ENCODE results near the gene VPS37D.

VPS37D gene

DNA sequence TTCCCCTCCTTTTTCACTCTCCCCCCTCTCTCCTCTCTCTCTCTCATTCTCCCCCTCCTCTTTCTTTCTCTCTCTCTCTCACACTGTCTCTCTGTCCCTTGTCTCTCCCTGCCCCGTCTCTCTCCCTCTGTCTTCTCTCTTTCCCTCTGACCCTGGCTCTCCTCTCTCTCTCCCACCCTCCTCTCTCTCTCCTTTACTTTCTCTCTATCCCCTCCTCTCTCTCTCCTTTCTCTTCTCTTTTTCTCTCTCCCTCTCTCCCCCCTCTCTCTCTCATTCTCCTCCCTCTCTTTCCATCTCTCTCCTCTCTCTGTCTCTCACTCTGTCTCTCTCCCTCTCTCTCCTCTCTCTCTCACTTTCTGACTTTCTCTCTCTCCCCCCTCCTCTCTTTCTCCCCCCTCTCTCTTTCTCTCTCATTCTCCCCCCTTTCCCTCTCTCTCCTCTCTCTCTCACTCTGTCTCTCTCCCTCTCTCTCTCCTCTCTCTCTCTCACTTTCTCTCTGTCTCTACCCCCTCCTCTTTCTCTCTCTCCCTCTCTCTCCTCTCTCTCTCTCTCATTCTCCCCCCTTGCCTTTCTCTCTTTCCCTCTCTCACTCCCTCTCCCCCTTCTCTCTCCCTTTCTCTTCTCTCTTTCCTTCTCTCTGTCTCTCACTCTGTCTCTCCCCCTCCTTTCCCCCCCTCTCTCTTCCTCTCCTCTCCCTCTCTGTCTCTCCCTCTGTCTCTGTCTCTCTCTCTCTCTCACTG, 18.9 kb upstream of the VPS37D start:
- ChIA-PET CTCF (no interaction called here), POLR2A (no interaction called here)
- H3K4me1 ChIP-seq (ENCODE audit: control insufficient read depth, insufficient read depth, low read length) = no peaks in the 10 kb centered on the region
- H3K36me3 ChIP-seq (ENCODE audit: control insufficient read depth in 2 of 2, insufficient read depth in 1 of 2, low read length in 2 of 2) = no peaks in the 10 kb centered on the region
- H3K9me3 ChIP-seq (ENCODE audit: control insufficient read depth, insufficient read depth, low read depth, low read length) = no peaks in the 10 kb centered on the region
- H3K27ac ChIP-seq (ENCODE audit: extremely low read depth, low read depth, low read length) = no peak overlapping the region
- no peak overlapping the region for H3K4me3 ChIP-seq (ENCODE audit: low read depth, low read length)
- TF ChIP-seq GFI1B (tag by site-specific recombination; IDR thresholded peaks at IDR 0.05) = no peak
- TF ChIP-seq ZNF311 (tag by site-specific recombination; IDR thresholded peaks at IDR 0.05; ENCODE audit: borderline replicate concordance) = no peak
- TF ChIP-seq ZNF596 (tag by site-specific recombination; IDR thresholded peaks at IDR 0.05) = peak; percentile 98
- no peak for TF ChIP-seq OSR2 (tag by site-specific recombination; IDR thresholded peaks at IDR 0.05)
- TF ChIP-seq HOXD13 (CRISPR knock-in tag; IDR thresholded peaks at IDR 0.05; ENCODE audit: borderline replicate concordance) = no peak
- TF ChIP-seq, protein P1, sequence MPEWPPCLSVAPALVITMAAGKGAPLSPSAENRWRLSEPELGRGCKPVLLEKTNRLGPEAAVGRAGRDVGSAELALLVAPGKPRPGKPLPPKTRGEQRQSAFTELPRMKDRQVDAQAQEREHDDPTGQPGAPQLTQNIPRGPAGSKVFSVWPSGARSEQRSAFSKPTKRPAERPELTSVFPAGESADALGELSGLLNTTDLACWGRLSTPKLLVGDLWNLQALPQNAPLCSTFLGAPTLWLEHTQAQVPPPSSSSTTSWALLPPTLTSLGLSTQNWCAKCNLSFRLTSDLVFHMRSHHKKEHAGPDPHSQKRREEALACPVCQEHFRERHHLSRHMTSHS (tag by site-specific recombination; IDR thresholded peaks at IDR 0.05) = no peak
- TF ChIP-seq ZNF324 (tag by site-specific recombination; IDR thresholded peaks at IDR 0.05) = no peak
- no peak for TF ChIP-seq ZNF391 (tag by site-specific recombination; IDR thresholded peaks at IDR 0.05; ENCODE audit: borderline replicate concordance, low read depth)
- no peak for TF ChIP-seq YY2 (tag by site-specific recombination; IDR thresholded peaks at IDR 0.05)
- TF ChIP-seq ZNF747 (tag by site-specific recombination; IDR thresholded peaks at IDR 0.05) = no peak
- no peak for TF ChIP-seq ZNF48 (tag by site-specific recombination; IDR thresholded peaks at IDR 0.05)
- no peak for TF ChIP-seq ZNF791 (tag by site-specific recombination; IDR thresholded peaks at IDR 0.05)
- TF ChIP-seq KLF1 (tag by site-specific recombination; IDR thresholded peaks at IDR 0.05) = no peak
- TF ChIP-seq, protein P2, sequence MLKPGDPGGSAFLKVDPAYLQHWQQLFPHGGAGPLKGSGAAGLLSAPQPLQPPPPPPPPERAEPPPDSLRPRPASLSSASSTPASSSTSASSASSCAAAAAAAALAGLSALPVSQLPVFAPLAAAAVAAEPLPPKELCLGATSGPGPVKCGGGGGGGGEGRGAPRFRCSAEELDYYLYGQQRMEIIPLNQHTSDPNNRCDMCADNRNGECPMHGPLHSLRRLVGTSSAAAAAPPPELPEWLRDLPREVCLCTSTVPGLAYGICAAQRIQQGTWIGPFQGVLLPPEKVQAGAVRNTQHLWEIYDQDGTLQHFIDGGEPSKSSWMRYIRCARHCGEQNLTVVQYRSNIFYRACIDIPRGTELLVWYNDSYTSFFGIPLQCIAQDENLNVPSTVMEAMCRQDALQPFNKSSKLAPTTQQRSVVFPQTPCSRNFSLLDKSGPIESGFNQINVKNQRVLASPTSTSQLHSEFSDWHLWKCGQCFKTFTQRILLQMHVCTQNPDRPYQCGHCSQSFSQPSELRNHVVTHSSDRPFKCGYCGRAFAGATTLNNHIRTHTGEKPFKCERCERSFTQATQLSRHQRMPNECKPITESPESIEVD (tag by site-specific recombination; IDR thresholded peaks at IDR 0.05) = no peak
- no peak for TF ChIP-seq ZNF157 (tag by site-specific recombination; IDR thresholded peaks at IDR 0.05)
- TF ChIP-seq, protein P3, sequence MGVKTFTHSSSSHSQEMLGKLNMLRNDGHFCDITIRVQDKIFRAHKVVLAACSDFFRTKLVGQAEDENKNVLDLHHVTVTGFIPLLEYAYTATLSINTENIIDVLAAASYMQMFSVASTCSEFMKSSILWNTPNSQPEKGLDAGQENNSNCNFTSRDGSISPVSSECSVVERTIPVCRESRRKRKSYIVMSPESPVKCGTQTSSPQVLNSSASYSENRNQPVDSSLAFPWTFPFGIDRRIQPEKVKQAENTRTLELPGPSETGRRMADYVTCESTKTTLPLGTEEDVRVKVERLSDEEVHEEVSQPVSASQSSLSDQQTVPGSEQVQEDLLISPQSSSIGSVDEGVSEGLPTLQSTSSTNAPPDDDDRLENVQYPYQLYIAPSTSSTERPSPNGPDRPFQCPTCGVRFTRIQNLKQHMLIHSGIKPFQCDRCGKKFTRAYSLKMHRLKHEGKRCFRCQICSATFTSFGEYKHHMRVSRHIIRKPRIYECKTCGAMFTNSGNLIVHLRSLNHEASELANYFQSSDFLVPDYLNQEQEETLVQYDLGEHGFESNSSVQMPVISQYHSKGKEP (tag by site-specific recombination; IDR thresholded peaks at IDR 0.05) = no peak
- no peak for TF ChIP-seq ZNF266 (tag by site-specific recombination; IDR thresholded peaks at IDR 0.05; ENCODE audit: low read depth)
- peak; percentile 90 for TF ChIP-seq ZNF366 (tag by site-specific recombination; conservative IDR thresholded peaks at IDR 0.05)
- peak; percentile 92 for TF ChIP-seq PRDM1 (tag by site-specific recombination; IDR thresholded peaks at IDR 0.05)
- TF ChIP-seq ZNF561 (tag by site-specific recombination; IDR thresholded peaks at IDR 0.05; ENCODE audit: borderline replicate concordance) = no peak
- TF ChIP-seq ZNF169 (tag by site-specific recombination; IDR thresholded peaks at IDR 0.05) = 0 out of 2 replicates have a peak, but pooled peaks have one; percentile 42
- no peak for TF ChIP-seq ZNF843 (tag by site-specific recombination; IDR thresholded peaks at IDR 0.05)
- TF ChIP-seq, protein P4, sequence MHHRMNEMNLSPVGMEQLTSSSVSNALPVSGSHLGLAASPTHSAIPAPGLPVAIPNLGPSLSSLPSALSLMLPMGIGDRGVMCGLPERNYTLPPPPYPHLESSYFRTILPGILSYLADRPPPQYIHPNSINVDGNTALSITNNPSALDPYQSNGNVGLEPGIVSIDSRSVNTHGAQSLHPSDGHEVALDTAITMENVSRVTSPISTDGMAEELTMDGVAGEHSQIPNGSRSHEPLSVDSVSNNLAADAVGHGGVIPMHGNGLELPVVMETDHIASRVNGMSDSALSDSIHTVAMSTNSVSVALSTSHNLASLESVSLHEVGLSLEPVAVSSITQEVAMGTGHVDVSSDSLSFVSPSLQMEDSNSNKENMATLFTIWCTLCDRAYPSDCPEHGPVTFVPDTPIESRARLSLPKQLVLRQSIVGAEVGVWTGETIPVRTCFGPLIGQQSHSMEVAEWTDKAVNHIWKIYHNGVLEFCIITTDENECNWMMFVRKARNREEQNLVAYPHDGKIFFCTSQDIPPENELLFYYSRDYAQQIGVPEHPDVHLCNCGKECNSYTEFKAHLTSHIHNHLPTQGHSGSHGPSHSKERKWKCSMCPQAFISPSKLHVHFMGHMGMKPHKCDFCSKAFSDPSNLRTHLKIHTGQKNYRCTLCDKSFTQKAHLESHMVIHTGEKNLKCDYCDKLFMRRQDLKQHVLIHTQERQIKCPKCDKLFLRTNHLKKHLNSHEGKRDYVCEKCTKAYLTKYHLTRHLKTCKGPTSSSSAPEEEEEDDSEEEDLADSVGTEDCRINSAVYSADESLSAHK (tag by site-specific recombination; IDR thresholded peaks at IDR 0.05) = no peak
- no peak for TF ChIP-seq SP2 (tag by site-specific recombination; IDR thresholded peaks at IDR 0.05)
- TF ChIP-seq, protein P5, sequence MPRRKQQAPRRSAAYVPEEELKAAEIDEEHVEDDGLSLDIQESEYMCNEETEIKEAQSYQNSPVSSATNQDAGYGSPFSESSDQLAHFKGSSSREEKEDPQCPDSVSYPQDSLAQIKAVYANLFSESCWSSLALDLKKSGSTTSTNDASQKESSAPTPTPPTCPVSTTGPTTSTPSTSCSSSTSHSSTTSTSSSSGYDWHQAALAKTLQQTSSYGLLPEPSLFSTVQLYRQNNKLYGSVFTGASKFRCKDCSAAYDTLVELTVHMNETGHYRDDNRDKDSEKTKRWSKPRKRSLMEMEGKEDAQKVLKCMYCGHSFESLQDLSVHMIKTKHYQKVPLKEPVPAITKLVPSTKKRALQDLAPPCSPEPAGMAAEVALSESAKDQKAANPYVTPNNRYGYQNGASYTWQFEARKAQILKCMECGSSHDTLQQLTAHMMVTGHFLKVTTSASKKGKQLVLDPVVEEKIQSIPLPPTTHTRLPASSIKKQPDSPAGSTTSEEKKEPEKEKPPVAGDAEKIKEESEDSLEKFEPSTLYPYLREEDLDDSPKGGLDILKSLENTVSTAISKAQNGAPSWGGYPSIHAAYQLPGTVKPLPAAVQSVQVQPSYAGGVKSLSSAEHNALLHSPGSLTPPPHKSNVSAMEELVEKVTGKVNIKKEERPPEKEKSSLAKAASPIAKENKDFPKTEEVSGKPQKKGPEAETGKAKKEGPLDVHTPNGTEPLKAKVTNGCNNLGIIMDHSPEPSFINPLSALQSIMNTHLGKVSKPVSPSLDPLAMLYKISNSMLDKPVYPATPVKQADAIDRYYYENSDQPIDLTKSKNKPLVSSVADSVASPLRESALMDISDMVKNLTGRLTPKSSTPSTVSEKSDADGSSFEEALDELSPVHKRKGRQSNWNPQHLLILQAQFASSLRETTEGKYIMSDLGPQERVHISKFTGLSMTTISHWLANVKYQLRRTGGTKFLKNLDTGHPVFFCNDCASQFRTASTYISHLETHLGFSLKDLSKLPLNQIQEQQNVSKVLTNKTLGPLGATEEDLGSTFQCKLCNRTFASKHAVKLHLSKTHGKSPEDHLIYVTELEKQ (tag by site-specific recombination; IDR thresholded peaks at IDR 0.05; ENCODE audit: borderline replicate concordance) = no peak
- no peak for TF ChIP-seq ZNF776 (tag by site-specific recombination; IDR thresholded peaks at IDR 0.05; ENCODE audit: borderline replicate concordance)
- no peak for TF ChIP-seq GLI4 (tag by site-specific recombination; IDR thresholded peaks at IDR 0.05)
- no peak for TF ChIP-seq MEIS1 (CRISPR knock-in tag; IDR thresholded peaks at IDR 0.05; ENCODE audit: borderline replicate concordance)
- TF ChIP-seq ZNF394 (tag by site-specific recombination; IDR thresholded peaks at IDR 0.05; ENCODE audit: borderline replicate concordance) = no peak

Data from HEK293 (cell line).